IPS DF 4.7 (cell line): ENCODE results near the gene ASB6.

ENCODE experiments used
- DNase-seq: peaks from one replicate; pipeline ENCODE4 v3.0.0-alpha.2; 2013; ENCODE audit warnings: low spot score; ENCODE audit errors: extremely low read depth

ASB6 gene

GRCh38 chr9:129587487-129588262, 54.3 kb downstream of the ASB6 start:
- DNase-seq, result no peak

GRCh38 chr9:129586685-129587084, 55.3 kb downstream of the ASB6 start:
- no peak for DNase-seq

GRCh38 chr9:129586245-129586644, 55.7 kb downstream of the ASB6 start:
- no peak for DNase-seq

GRCh38 chr9:129585352-129585751, 56.6 kb downstream of the ASB6 start:
- no peak for DNase-seq
